Effector memory CD4-positive, alpha-beta T cell (primary cell): ENCODE results near the gene PRRC2B.
"Not testable (repeated sequence)": the region's sequence is repeated elsewhere in the genome, so short reads cannot be mapped to it uniquely, and the experiment has no call there.

Experiments used
- DNase-seq, 3 donors: peaks; one replicate each; pipeline ENCODE4 v3.0.0-alpha.2; 2020
- H3K27ac ChIP-seq: 2 replicates; pipeline ENCODE4 v1.7.0; 2013; ENCODE audit warnings: mild to moderate bottlenecking, low read length, moderate library complexity; ENCODE audit not compliant: insufficient read depth, poor library complexity, severe bottlenecking
- H3K27me3 ChIP-seq: replicated peaks from 2 replicates; pipeline ENCODE4 v1.7.0; 2013; ENCODE audit warnings: mild to moderate bottlenecking, low read length; ENCODE audit not compliant: insufficient read depth, control insufficient read depth, poor library complexity, severe bottlenecking
- H3K36me3 ChIP-seq: 2 replicates; pipeline ENCODE4 v1.7.0; 2013; ENCODE audit warnings: mild to moderate bottlenecking, low read length, moderate library complexity; ENCODE audit not compliant: control insufficient read depth, insufficient read depth
- H3K4me1 ChIP-seq: 2 replicates; pipeline ENCODE4 v1.7.0; 2013; ENCODE audit warnings: low read length, mild to moderate bottlenecking; ENCODE audit not compliant: control insufficient read depth, insufficient read depth, poor library complexity, severe bottlenecking
- H3K4me3 ChIP-seq: 2 replicates; pipeline ENCODE4 v1.7.0; 2013; ENCODE audit warnings: low read length, low read depth, mild to moderate bottlenecking; ENCODE audit not compliant: insufficient read depth, poor library complexity, severe bottlenecking
- H3K9me3 ChIP-seq: 2 replicates; pipeline ENCODE4 v1.7.0; 2013; ENCODE audit warnings: mild to moderate bottlenecking, low read length, moderate library complexity; ENCODE audit not compliant: control insufficient read depth

Gene PRRC2B

DNA sequence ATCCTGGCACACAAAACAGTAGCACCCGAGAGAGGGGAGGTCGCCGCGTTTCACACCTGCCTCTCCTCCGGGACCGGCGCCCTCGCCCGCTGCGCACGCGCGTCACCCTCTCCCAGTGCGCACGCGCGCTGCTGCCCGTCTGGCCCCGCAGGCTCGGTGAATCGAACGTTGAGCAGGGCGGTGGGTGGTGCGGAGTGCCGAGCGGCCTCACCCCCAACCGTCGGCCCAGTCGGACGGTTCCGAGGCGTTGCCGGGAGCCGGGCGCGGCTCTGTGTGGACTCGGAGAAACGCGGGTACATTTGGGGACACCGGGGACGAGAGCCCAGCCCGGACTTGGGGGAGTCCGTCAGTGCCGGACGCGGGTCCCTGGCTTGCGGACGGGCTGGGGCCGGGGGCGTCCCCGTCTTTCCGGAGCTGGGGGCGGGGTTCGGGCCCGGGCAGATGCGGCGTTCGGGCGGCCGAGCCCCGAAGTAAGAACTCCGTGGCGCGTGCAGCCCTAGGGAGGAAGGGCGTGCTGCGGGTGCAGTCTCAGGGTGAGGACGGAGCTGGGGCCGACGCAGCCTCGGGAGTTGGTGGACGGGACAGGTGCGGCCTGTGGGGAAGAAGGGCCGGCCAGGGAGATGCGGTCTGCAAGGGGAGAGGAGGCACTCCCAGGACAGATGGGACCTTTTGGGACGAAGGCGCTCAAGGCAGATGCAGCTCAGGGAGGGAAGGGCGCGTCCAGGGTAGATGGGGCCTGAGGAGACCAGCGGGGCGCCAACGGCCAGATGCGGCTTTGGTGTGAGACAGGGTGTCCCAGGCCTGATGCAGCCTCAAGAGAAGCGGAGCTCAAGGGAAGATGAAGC is 109.1 kb downstream of the PRRC2B start, which contains the start of gene POMT1:
TSS of gene POMT1 (plus strand) at position 138 of the 845 bp plus-strand sequence. CDS start 1,301 bp downstream, outside the sequence.
- H3K9me3 ChIP-seq: no peaks in the 10 kb centered on the region
- H3K36me3 ChIP-seq: peaks cover 9% of the 10 kb centered on the region
- no peaks in the 10 kb centered on the region for H3K27me3 ChIP-seq
- peak within 1 kb of the TSS; percentile 81 for H3K27ac ChIP-seq
- H3K4me3 ChIP-seq: peak within 1 kb of the TSS; percentile 98
- peaks cover 48% of the 10 kb centered on the region for H3K4me1 ChIP-seq
- DNase-seq: peak; percentile 81 to 83 (median 82)

DNA sequence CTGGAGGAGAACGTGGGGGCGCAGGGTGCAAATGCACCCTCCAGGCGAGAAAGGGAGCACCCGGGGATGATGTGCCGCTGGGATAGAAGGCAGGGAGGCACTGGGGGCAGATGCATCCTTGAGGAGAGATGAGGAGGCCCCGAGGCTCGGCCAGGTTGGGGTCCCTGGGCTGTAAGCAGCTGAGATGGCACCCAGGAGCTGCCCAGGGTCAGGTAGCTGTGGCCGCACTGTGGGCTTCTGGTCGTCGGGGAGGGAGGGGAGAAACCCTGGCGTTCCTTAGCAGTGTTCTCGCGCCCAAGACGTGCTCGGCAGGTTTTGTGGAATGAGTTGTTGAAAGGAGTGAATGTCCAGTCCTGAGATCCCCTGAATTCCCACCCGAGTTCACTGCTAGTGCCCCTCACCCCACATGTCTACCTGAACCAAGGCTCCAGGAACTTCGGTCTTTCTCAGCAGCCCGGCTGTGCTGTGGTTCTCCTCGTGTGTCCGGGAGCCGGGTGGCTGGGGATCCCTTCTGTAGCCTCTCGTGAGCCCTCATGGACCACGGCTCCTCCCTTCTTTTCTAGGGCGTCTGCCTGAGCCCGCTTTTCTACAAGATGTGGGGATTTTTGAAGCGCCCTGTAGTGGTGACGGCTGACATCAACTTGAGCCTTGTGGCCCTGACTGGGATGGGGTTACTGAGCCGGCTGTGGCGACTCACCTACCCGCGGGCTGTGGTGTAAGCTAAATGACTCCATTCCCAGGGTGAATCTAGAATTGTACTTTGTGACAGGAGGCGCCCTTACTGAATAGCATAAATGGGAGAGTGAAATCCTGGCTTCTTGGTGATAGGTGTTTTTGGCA is 110.0 kb downstream of the PRRC2B start:
- Histone ChIP-seq H3K4me1 (peaks cover 48% of the 10 kb centered on the region), H3K9me3 (no peaks in the 10 kb centered on the region), H3K27ac (peak overlapping the region; percentile 81), H3K4me3 (peak overlapping the region; percentile 98), H3K36me3 (peaks cover 8% of the 10 kb centered on the region), H3K27me3 (no peaks in the 10 kb centered on the region)
- DNase-seq: peak; percentile 31 to 59 (median 50)

DNA sequence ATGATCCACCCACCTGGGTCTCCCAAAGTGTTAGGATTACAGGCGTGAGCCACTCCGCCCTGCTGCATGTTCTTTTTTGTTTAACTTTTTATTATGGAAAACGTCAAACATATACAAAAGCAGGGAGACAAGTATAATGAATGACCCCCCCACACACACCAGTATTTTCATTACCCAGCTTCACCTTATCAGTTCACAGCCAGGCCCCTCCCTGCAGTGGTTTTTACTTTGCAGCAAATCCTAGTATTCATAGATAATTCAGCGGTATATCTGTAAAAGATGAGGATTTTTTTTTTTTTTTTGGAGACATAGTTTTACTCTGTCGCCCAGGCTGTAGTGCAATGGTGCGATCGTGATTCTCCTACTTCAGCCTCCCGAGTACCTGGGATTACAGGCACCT is 111.1 kb downstream of the PRRC2B start:
- H3K9me3 ChIP-seq: no peaks in the 10 kb centered on the region
- no peak for DNase-seq
- H3K27me3 ChIP-seq: no peaks in the 10 kb centered on the region
- peaks cover 36% of the 10 kb centered on the region for H3K4me1 ChIP-seq
- H3K4me3 ChIP-seq: no peak overlapping the region
- H3K27ac ChIP-seq: no peak overlapping the region
- peaks cover 17% of the 10 kb centered on the region for H3K36me3 ChIP-seq

DNA sequence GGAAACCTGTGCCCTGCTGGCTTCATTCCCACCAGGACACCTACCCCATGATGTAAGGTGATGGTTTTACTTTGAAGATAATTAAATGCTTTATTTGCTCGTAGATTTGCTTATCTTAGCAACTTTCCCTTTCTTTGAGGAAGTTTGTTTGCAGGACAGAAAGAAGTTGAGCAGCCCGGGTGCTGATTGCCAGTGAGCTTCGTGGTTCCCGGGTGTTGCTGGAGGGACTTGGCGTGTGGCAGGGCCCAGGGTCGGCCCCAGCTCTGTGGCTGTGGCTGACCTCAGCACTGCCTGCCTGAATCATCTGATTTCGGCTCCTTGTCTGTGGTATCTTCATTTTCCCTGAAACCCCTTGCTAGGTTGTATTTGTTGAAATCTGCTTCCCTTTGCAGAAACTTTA is 117.5 kb downstream of the PRRC2B start:
- Histone ChIP-seq H3K4me3 (no peak overlapping the region), H3K27ac (no peak overlapping the region), H3K9me3 (no peaks in the 10 kb centered on the region), H3K36me3 (peaks cover 67% of the 10 kb centered on the region), H3K27me3 (no peaks in the 10 kb centered on the region), H3K4me1 (no peaks in the 10 kb centered on the region)
- no peak for DNase-seq

DNA sequence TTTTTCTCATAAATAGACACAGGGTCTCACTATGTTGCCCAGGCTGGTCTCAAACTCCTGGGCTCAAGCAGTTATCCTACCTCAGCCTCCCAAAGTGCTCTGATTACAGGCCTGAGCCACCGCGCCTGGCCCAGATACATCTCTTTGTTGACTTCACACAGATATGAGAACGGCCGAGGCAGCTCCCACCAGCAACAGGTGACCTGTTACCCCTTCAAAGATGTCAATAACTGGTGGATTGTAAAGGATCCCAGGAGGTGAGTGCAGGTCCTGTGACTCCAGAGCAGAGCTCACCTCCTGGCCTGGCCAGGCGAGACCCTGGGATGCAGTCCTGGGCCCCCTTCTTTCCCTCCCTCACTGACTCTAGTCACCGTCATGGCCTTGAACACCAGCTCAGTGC is 118.0 kb downstream of the PRRC2B start:
- no peak for DNase-seq
- H3K36me3 ChIP-seq: peaks cover 72% of the 10 kb centered on the region

DNA sequence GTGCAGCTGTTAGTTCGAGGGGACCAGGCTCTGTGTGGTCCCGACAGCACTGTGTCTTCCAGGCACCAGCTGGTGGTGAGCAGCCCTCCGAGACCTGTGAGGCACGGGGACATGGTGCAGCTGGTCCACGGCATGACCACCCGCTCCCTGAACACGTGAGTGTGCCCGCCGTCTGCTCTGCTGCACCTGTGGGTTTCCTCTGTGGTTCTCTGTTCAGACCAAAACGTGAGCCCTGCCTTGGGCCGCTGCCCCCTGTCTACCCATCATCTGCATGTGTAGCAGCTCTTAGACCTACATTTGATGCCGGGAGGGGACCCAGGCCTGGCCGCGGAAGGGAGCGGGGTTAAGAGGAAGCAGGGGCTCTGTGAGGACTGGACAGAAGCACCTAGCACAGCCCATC is 119.3 kb downstream of the PRRC2B start:
- Histone ChIP-seq H3K4me1 (no peaks in the 10 kb centered on the region), H3K9me3 (no peaks in the 10 kb centered on the region), H3K27me3 (no peaks in the 10 kb centered on the region), H3K4me3 (no peak overlapping the region), H3K27ac (no peak overlapping the region), H3K36me3 (peaks cover 70% of the 10 kb centered on the region)
- DNase-seq: no peak

More for the DNA sequence above, 118.0 kb downstream of the PRRC2B start:
- Histone ChIP-seq H3K9me3 (no peaks in the 10 kb centered on the region), H3K4me1 (no peaks in the 10 kb centered on the region), H3K4me3 (no peak overlapping the region), H3K27ac (no peak overlapping the region), H3K27me3 (no peaks in the 10 kb centered on the region)

DNA sequence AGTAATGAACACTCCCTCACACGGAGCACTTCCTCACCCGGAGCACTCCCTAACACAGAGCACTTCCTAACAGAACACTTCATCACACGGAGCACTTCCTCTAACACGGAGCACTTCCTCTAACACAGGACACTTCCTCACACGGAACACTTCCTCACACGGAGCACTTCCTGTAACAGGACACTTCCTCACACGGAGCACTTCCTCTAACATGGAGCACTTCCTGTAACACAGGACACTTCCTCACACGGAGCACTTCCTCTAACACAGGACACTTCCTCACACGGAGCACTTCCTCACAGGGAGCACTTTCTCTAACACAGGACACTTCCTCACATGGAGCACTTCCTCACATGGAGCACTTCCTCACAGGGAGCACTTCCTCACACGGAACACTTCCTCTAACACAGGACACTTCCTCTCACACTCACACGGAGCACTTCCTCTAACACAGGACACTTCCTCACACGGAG is 121.7 kb downstream of the PRRC2B start:
- not testable (repeated sequence) for DNase-seq, H3K27me3 ChIP-seq, H3K4me1 ChIP-seq, H3K9me3 ChIP-seq, H3K4me3 ChIP-seq, H3K27ac ChIP-seq
- peaks cover 80% of the 10 kb centered on the region for H3K36me3 ChIP-seq

DNA sequence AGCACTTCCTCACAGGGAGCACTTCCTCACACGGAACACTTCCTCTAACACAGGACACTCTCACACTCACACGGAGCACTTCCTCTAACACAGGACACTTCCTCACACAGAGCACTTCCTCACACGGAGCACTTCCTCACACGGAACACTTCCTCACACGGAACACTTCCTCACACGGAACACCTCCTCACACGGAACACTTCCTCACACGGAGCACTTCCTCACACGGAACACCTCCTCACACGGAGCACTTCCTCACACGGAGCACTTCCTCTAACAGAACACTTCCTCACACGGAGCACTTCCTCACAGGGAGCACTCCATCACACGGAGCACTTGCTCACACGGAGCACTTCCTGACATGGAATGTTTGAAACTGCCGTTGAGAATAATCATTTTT is 122.2 kb downstream of the PRRC2B start:
- no peak overlapping the region for H3K4me3 ChIP-seq
- peaks cover 77% of the 10 kb centered on the region for H3K36me3 ChIP-seq
- H3K9me3 ChIP-seq: no peaks in the 10 kb centered on the region
- H3K27ac ChIP-seq: no peak overlapping the region
- no peaks in the 10 kb centered on the region for H3K4me1 ChIP-seq
- H3K27me3 ChIP-seq: no peaks in the 10 kb centered on the region
- DNase-seq: no peak

DNA sequence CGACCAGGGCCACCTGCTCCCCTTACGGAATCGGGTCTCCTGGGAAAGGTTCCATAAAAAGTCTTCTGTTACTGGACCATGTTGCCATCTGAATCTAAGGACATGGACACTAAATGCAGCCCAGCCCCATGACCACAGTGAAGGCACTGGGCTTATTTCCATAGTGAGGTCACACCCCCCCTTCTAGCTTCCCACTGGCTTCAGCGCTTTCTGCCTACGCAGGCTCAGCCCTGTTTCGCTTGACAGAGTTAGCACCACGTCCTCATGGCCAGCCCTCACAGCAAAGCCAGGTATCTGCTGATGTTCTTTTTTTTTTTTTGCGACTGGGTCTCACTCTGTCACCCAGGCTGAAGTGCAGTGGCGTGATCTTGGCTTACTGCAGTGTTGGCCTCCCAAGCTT is 123.0 kb downstream of the PRRC2B start:
- no peak for DNase-seq
- peaks cover 78% of the 10 kb centered on the region for H3K36me3 ChIP-seq

DNA sequence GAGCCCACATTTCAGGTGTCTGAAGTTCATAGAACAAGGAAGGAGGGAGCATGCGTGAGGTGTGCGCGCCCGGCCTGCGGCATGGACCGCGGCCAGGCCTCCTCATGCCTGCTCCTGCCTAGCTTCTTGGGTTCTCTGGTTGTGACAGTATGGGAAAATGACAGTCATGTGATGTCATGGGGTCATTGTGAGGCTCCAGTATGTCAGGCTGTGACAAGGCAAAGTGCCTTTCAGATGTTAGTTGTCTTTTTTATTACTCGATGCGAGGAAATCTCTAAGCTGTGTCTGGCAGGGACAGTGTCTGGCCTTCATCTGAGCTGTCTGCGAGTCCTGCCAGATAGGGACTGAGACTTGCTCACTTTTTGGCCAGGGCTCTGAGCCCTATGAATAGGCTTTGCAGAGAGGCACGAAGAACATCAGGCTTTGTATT is 123.9 kb downstream of the PRRC2B start:
- no peak overlapping the region for H3K4me3 ChIP-seq
- DNase-seq: no peak
- no peaks in the 10 kb centered on the region for H3K9me3 ChIP-seq
- no peaks in the 10 kb centered on the region for H3K27me3 ChIP-seq
- no peaks in the 10 kb centered on the region for H3K4me1 ChIP-seq
- H3K36me3 ChIP-seq: peaks cover 77% of the 10 kb centered on the region
- no peak overlapping the region for H3K27ac ChIP-seq

More for the DNA sequence above, 123.0 kb downstream of the PRRC2B start:
- Histone ChIP-seq H3K27ac (no peak overlapping the region), H3K27me3 (no peaks in the 10 kb centered on the region), H3K9me3 (no peaks in the 10 kb centered on the region), H3K4me1 (no peaks in the 10 kb centered on the region), H3K4me3 (no peak overlapping the region)
